GM04503 (cell line): ENCODE data around the gene NUP214.
"Not testable (repeated sequence)": the region's sequence is repeated elsewhere in the genome, so short reads cannot be mapped to it uniquely, and the experiment has no call there.

ENCODE experiments used
- DNase-seq: peaks from one replicate; pipeline ENCODE4 v3.0.0-alpha.2; 2012; ENCODE audit warnings: low read depth

NUP214 gene

GRCh38 chr9:131161585-131161984 lies 36.2 kb downstream of the NUP214 start:
- no peak for DNase-seq

GRCh38 chr9:131162886-131163285 lies 37.5 kb downstream of the NUP214 start:
- no peak for DNase-seq

GRCh38 chr9:131165523-131165922 lies 40.1 kb downstream of the NUP214 start:
- DNase-seq: no peak

GRCh38 chr9:131167146-131167692 lies 41.8 kb downstream of the NUP214 start:
- no peak for DNase-seq

- DNase-seq: no peak
Observed at GRCh38 chr9:131167936-131168335, 42.5 kb downstream of the NUP214 start.

GRCh38 chr9:131169563-131170240 lies 44.3 kb downstream of the NUP214 start:
- DNase-seq: no peak

GRCh38 chr9:131173995-131174394 lies 48.6 kb downstream of the NUP214 start:
- DNase-seq: no peak

- DNase-seq: no peak
Observed at GRCh38 chr9:131174681-131175239, 49.4 kb downstream of the NUP214 start.

- DNase-seq: no peak
Observed at GRCh38 chr9:131177898-131178297, 52.5 kb downstream of the NUP214 start.

- DNase-seq: no peak
Observed at GRCh38 chr9:131178382-131178781, 53.0 kb downstream of the NUP214 start.

GRCh38 chr9:131178926-131179325 lies 53.5 kb downstream of the NUP214 start:
- DNase-seq: no peak

GRCh38 chr9:131179561-131180219 lies 54.3 kb downstream of the NUP214 start:
- DNase-seq: peak; percentile 94

- peak; percentile 95 for DNase-seq
Observed at GRCh38 chr9:131180454-131180853, 55.1 kb downstream of the NUP214 start.

- DNase-seq: no peak
Observed at GRCh38 chr9:131181091-131181681, 55.8 kb downstream of the NUP214 start.

GRCh38 chr9:131185924-131186323 lies 60.5 kb downstream of the NUP214 start:
- no peak for DNase-seq

GRCh38 chr9:131186622-131187021 lies 61.2 kb downstream of the NUP214 start:
- no peak for DNase-seq

GRCh38 chr9:131187957-131188356 lies 62.6 kb downstream of the NUP214 start:
- no peak for DNase-seq

GRCh38 chr9:131188976-131189375 lies 63.6 kb downstream of the NUP214 start:
- no peak for DNase-seq

GRCh38 chr9:131190191-131190590 lies 64.8 kb downstream of the NUP214 start:
- no peak for DNase-seq

- not testable (repeated sequence) for DNase-seq
Observed at GRCh38 chr9:131191032-131191431, 65.6 kb downstream of the NUP214 start.

- DNase-seq: no peak
Observed at GRCh38 chr9:131191857-131192256, 66.5 kb downstream of the NUP214 start.

GRCh38 chr9:131193051-131193450 lies 67.7 kb downstream of the NUP214 start:
- DNase-seq: no peak

GRCh38 chr9:131194762-131195161 lies 69.4 kb downstream of the NUP214 start:
- no peak for DNase-seq
